H1 (cell line): ENCODE measurements around the gene CTIF.

Source experiments
- CTCF ChIP-seq, 3 experiments: IDR thresholded peaks; 1 replicate in 2 of 3; 2 replicates in 1 of 3; pipeline versions ENCODE4 v1.5.1 to v1.6.1; 2011; ENCODE audit warnings: low read length in 3 of 3, mild to moderate bottlenecking in 3 of 3, inconsistent platforms in 2 of 3, low read depth in 1 of 3, moderate library complexity in 1 of 3; ENCODE audit not compliant: insufficient read depth in 1 of 3; ENCODE audit errors: control extremely low read depth in 1 of 3
- POLR2A ChIP-seq, 2 experiments: IDR thresholded peaks; 1 replicate in 1 of 2; 2 replicates in 1 of 2; pipeline ENCODE4 v1.6.1; 2011; ENCODE audit warnings: low read depth in 2 of 2, low read length in 2 of 2, mild to moderate bottlenecking in 2 of 2; ENCODE audit errors: control extremely low read depth in 1 of 2
- SP1 ChIP-seq: IDR thresholded peaks from 2 replicates; pipeline ENCODE4 v1.6.1; 2011; ENCODE audit warnings: low read depth, low read length

GRCh38 chr18:48575658-48576456 lies 37.0 kb downstream of the CTIF start:
- TF ChIP-seq SP1 (no peak), CTCF (IDR thresholded peaks at IDR 0.05; ENCODE audit: control extremely low read depth in 1 of 3, insufficient read depth in 1 of 3, low read depth in 1 of 3, low read length in 3 of 3) (no peak), POLR2A (IDR thresholded peaks at IDR 0.05; ENCODE audit: control extremely low read depth in 1 of 2, low read depth in 2 of 2, low read length in 2 of 2) (no peak)
